Tibial artery (tissue), 4 donors: ENCODE measurements around the gene GNPTAB.

ENCODE experiments used
- DNase-seq, 2 donors: peaks; one replicate each; pipeline ENCODE4 v3.0.0-alpha.2; 2019
- H3K27ac ChIP-seq, 2 donors: fragments of 200-600 bp; sonication (generic) in 1 of 2; 1 replicate in 1 of 2; 2 replicates in 1 of 2; pipeline ENCODE4 v1.5.1; 2018 to 2019; ENCODE audit warnings: mild to moderate bottlenecking in 1 of 2
- H3K27me3 ChIP-seq, 2 donors: fragments of 200-600 bp; sonication (generic) in 1 of 2; one replicate each; pipeline versions ENCODE4 v1.5.1 to v1.6.0; 2016 to 2019
- H3K36me3 ChIP-seq, 3 donors: fragments of 200-600 bp; sonication (generic) in 2 of 3; one replicate each; pipeline ENCODE4 v1.5.1; 2016 to 2019; ENCODE audit warnings: mild to moderate bottlenecking in 2 of 3
- H3K4me1 ChIP-seq, 4 donors: fragments of 200-600 bp; sonication (generic) in 2 of 4; 1 replicate in 3 of 4; 2 replicates in 1 of 4; pipeline ENCODE4 v1.5.1; 2016 to 2019
- H3K4me3 ChIP-seq, 2 donors: fragments of 200-600 bp; sonication (generic) in 1 of 2; 1 replicate in 1 of 2; 2 replicates in 1 of 2; pipeline ENCODE4 v1.5.1; 2018 to 2019; ENCODE audit warnings: mild to moderate bottlenecking in 2 of 2
- H3K9me3 ChIP-seq, 3 donors: fragments of 200-600 bp; sonication (generic) in 1 of 3; one replicate each; pipeline ENCODE4 v1.5.1; 2016 to 2019
- CTCF ChIP-seq, 2 experiments: fragments of 200-600 bp in 1 of 2; fragments of 450-650 bp in 1 of 2; IDR thresholded peaks; one replicate each; pipeline ENCODE4 v1.5.1; 2017 to 2019; ENCODE audit warnings: antibody characterized with exemption in 2 of 2, mild to moderate bottlenecking in 1 of 2, moderate library complexity in 1 of 2
- intact Hi-C: fragments of 100-400 bp; cut with DNase I; formaldehyde crosslinking; loops from one replicate; pipeline ENCODE4 v1.15.0; 2023; ENCODE audit warnings: low total_unique reads

Gene GNPTAB

GRCh38 chr12:101806265-101806664, 24.5 kb downstream of the GNPTAB start:
- no peaks in the 10 kb centered on the region for H3K9me3 ChIP-seq

GRCh38 chr12:101804409-101804808, 26.4 kb downstream of the GNPTAB start:
- DNase-seq = no peak
- no peaks in the 10 kb centered on the region for H3K9me3 ChIP-seq
- no peak overlapping the region for H3K4me3 ChIP-seq
- peaks cover 0 to 9% (median 0%) of the 10 kb centered on the region in 4 donors for H3K4me1 ChIP-seq
- no peaks in the 10 kb centered on the region for H3K27me3 ChIP-seq
- no peaks in the 10 kb centered on the region for H3K36me3 ChIP-seq
- TF ChIP-seq CTCF (IDR thresholded peaks at IDR 0.05) = no peak
- no peak overlapping the region for H3K27ac ChIP-seq
- intact Hi-C loops = no loop called here

More at GRCh38 chr12:101806265-101806664, 24.5 kb downstream of the GNPTAB start:
- Histone ChIP-seq H3K36me3 (no peaks in the 10 kb centered on the region), H3K4me3 (no peak overlapping the region), H3K27me3 (no peaks in the 10 kb centered on the region), H3K4me1 (peaks cover 0 to 25% (median 9%) of the 10 kb centered on the region in 4 donors), H3K27ac (no peak overlapping the region)
- no peak for DNase-seq
- no peak for TF ChIP-seq CTCF (IDR thresholded peaks at IDR 0.05)
- intact Hi-C loops = no loop called here

- Histone ChIP-seq H3K9me3 (no peaks in the 10 kb centered on the region), H3K4me3 (no peak overlapping the region), H3K4me1 (peaks cover 0 to 9% (median 0%) of the 10 kb centered on the region in 4 donors), H3K27me3 (no peaks in the 10 kb centered on the region), H3K36me3 (no peaks in the 10 kb centered on the region), H3K27ac (no peak overlapping the region)
- no peak for DNase-seq
- intact Hi-C loops = no loop called here
- no peak for TF ChIP-seq CTCF (IDR thresholded peaks at IDR 0.05)
Measured at GRCh38 chr12:101803978-101804377, 26.8 kb downstream of the GNPTAB start.

- TF ChIP-seq CTCF (IDR thresholded peaks at IDR 0.05) = no peak
- no peak for DNase-seq
- no peaks in the 10 kb centered on the region for H3K36me3 ChIP-seq
Measured at GRCh38 chr12:101802486-101802885, 28.3 kb downstream of the GNPTAB start.

GRCh38 chr12:101799774-101800173, 31.0 kb downstream of the GNPTAB start:
- H3K4me1 ChIP-seq = peaks cover 0 to 9% (median 0%) of the 10 kb centered on the region in 4 donors
- H3K27ac ChIP-seq = no peak overlapping the region
- no peak for DNase-seq
- no peaks in the 10 kb centered on the region for H3K27me3 ChIP-seq
- H3K9me3 ChIP-seq = no peaks in the 10 kb centered on the region
- no peak overlapping the region for H3K4me3 ChIP-seq
- peaks cover 0 to 11% (median 4%) of the 10 kb centered on the region in 3 donors for H3K36me3 ChIP-seq
- no peak for TF ChIP-seq CTCF (IDR thresholded peaks at IDR 0.05)
- intact Hi-C loops = no loop called here

More at GRCh38 chr12:101802486-101802885, 28.3 kb downstream of the GNPTAB start:
- Histone ChIP-seq H3K27me3 (no peaks in the 10 kb centered on the region), H3K4me1 (peaks cover 0 to 9% (median 0%) of the 10 kb centered on the region in 4 donors), H3K27ac (no peak overlapping the region), H3K4me3 (no peak overlapping the region), H3K9me3 (no peaks in the 10 kb centered on the region)
- intact Hi-C loops = no loop called here

- TF ChIP-seq CTCF (IDR thresholded peaks at IDR 0.05) = no peak
- no peak overlapping the region for H3K27ac ChIP-seq
- H3K9me3 ChIP-seq = no peaks in the 10 kb centered on the region
- no peaks in the 10 kb centered on the region for H3K27me3 ChIP-seq
- H3K36me3 ChIP-seq = peaks cover 0 to 11% (median 4%) of the 10 kb centered on the region in 3 donors
- intact Hi-C loops = no loop called here
- H3K4me1 ChIP-seq = no peaks in the 10 kb centered on the region
- no peak for DNase-seq
- no peak overlapping the region for H3K4me3 ChIP-seq
Measured at GRCh38 chr12:101795786-101796185, 35.0 kb downstream of the GNPTAB start.
